ENCODE measurements around the gene TTI1.
"Not testable (repeated sequence)": the region's sequence is repeated elsewhere in the genome, so short reads cannot be mapped to it uniquely, and the experiment has no call there.

Gene TTI1

DNA sequence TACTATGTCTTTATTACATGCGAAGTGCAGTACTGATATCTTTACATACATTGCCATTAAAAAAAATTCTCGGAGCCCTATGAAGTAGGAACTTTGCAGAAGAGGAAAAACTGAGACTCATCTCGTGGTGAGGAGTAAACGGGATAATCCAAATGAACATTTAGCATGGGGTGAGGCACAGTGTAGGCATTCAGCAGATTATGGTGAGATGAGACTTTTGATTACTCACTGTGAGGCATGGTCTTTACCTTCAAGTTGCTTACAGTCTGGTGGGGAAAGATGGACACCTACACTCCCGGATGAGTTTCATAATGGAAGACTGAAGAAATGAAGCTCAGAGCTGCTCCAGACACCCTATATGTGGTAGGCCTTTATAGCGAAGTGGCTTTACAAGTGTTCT is 1.7 kb upstream of the TTI1 start:
- Mint-ChIP-seq H3K27me3 (no peaks in the 10 kb centered on the region), H3K4me1 (ENCODE audit: low read depth) (peaks cover 56% of the 10 kb centered on the region), H3K4me3 (peak overlapping the region; percentile 93), H3K36me3 (ENCODE audit: low read depth) (peaks cover 40% of the 10 kb centered on the region), H3K27ac (peak overlapping the region; percentile 98), H3K9me3 (no peaks in the 10 kb centered on the region)

DNA sequence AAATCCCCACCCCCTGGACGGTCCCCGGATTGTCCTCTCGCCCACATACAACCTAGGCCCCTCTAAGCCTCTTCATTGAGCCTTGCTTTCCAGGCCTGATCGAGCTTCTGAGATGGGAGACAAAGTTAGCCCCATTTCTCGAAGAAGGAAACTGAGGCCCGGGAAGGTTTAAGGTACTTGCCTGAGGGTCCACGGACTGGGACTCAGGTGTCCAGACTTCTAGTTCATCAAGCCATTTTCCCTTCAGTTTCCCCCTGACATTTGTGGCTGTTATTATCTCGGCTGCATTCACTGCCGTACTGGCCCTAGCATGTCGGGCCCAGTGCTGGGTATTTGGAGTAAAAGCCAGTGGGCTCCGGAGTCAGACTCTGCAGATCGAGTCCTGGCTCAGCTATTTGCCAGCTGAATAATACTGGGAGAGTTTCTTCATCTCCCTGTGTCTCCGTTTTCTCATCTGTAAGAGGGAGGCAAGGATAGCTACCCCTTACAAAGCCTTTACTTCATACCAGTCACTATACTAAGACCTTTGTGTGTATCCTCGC is 923 bp upstream of the TTI1 start:
- H3K4me3 Mint-ChIP-seq: peak overlapping the region; percentile 93
- no peaks in the 10 kb centered on the region for H3K27me3 Mint-ChIP-seq
- H3K36me3 Mint-ChIP-seq (ENCODE audit: low read depth): peaks cover 48% of the 10 kb centered on the region
- H3K27ac Mint-ChIP-seq: peak overlapping the region; percentile 98
- H3K9me3 Mint-ChIP-seq: no peaks in the 10 kb centered on the region
- peaks cover 64% of the 10 kb centered on the region for H3K4me1 Mint-ChIP-seq (ENCODE audit: low read depth)

DNA sequence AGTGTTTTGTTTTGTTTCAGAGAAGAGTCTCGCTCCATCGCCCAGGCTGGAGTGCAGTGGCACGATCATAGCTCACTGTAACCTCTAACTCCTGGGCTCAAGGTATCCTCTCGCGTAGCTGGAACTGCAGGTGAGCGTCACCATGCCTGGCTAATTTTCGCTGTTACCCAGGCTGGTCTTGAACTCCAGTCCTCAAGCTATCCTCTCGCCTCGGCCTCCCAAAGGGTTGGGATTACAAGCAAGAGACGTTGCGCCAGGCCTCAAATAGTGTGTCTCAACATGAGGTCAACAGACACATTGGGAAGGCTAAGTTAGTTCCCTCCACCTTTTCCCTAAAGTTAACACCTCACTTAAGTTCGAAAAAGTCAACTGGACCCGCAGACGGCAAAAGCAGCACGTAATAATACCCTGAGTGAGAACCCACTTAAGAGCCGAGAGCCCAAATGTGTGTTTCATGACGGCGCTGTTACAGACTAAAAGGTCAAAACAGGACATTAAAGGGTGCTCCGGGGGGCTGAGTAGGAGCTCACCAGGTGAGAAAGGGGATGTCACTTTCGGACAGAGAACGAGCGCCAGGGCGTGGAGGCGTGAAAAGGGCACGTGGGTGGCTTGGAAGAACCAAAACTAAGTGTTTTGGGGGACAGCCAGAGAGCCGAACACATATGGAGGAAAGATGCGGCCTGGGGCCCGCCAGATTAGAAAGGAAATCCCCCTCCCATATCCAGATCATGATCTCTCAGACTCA is 499 bp downstream of the TTI1 start:
- peaks cover 58% of the 10 kb centered on the region for H3K36me3 Mint-ChIP-seq (ENCODE audit: low read depth)
- peak overlapping the region; percentile 93 for H3K4me3 Mint-ChIP-seq
- H3K9me3 Mint-ChIP-seq: no peaks in the 10 kb centered on the region
- H3K27ac Mint-ChIP-seq: peak overlapping the region; percentile 98
- H3K4me1 Mint-ChIP-seq (ENCODE audit: low read depth): peaks cover 74% of the 10 kb centered on the region
- no peaks in the 10 kb centered on the region for H3K27me3 Mint-ChIP-seq

DNA sequence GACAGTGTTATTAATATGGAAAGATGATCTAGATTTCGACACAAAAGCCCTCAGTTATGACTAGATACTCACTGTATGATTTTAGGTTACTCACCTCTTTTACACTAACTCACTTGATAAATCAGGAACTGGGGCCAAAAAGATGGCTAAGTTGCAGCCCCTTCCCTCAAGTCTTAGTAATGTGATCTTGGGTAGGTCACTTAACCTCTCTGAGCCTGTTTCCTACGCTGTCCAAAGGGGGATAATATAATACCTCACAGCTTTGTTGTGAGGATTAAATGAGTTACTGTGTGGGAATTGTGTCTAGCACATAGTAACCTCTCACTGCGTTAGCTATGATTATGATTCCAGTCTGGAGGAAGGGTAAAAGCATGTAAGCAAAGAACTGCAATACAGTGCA is 1.3 kb downstream of the TTI1 start:
- no peaks in the 10 kb centered on the region for H3K9me3 Mint-ChIP-seq
- H3K36me3 Mint-ChIP-seq (ENCODE audit: low read depth): peaks cover 53% of the 10 kb centered on the region
- H3K4me3 Mint-ChIP-seq: peak overlapping the region; percentile 93
- H3K4me1 Mint-ChIP-seq (ENCODE audit: low read depth): peaks cover 68% of the 10 kb centered on the region
- peak overlapping the region; percentile 36 for H3K27ac Mint-ChIP-seq
- H3K27me3 Mint-ChIP-seq: no peaks in the 10 kb centered on the region

DNA sequence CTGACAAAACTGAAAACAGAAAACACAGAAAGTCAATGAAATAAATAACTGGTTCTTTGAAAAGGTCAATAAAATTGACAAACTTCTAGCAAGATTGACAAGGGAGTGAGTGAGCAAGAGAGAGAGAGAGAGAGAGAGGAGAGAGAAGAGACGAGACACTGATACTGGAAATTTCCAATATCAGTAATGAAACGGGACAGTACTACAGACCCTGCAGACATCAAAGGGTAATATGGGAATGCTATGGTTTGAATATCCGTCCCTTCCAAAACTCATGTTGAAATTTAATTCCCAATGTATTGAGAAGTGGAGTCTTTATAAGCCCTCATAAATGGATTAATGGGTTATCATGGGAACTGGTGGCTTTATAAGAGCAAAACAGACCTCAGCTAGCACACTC is 3.8 kb downstream of the TTI1 start:
- Mint-ChIP-seq H3K4me3 (no peak overlapping the region), H3K4me1 (ENCODE audit: low read depth) (peaks cover 56% of the 10 kb centered on the region), H3K9me3 (no peaks in the 10 kb centered on the region), H3K27ac (no peak overlapping the region), H3K27me3 (no peaks in the 10 kb centered on the region), H3K36me3 (ENCODE audit: low read depth) (peaks cover 56% of the 10 kb centered on the region)

DNA sequence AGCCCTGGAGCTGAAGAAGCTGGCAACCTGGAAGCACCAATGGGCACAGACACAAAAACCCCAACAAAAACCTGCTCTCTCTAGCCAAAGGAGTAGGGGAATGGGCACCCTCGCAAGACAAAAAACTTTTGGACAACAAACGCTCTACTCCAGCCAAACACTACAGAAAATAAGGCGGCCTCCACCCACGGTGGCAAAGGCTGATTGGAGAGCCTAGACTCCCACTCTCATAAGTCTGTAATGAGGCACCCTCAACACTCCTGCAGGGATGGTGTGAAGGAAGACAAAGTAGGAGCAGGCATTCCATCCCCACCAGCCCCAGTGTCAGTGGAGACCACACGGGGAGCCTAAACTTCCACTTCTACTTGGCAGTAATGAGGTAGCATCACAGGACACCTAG is 8.8 kb downstream of the TTI1 start:
- peaks cover 51% of the 10 kb centered on the region for H3K36me3 Mint-ChIP-seq (ENCODE audit: low read depth)
- no peak overlapping the region for H3K4me3 Mint-ChIP-seq
- no peaks in the 10 kb centered on the region for H3K27me3 Mint-ChIP-seq
- H3K4me1 Mint-ChIP-seq (ENCODE audit: low read depth): peaks cover 58% of the 10 kb centered on the region
- H3K9me3 Mint-ChIP-seq: no peaks in the 10 kb centered on the region
- no peak overlapping the region for H3K27ac Mint-ChIP-seq

DNA sequence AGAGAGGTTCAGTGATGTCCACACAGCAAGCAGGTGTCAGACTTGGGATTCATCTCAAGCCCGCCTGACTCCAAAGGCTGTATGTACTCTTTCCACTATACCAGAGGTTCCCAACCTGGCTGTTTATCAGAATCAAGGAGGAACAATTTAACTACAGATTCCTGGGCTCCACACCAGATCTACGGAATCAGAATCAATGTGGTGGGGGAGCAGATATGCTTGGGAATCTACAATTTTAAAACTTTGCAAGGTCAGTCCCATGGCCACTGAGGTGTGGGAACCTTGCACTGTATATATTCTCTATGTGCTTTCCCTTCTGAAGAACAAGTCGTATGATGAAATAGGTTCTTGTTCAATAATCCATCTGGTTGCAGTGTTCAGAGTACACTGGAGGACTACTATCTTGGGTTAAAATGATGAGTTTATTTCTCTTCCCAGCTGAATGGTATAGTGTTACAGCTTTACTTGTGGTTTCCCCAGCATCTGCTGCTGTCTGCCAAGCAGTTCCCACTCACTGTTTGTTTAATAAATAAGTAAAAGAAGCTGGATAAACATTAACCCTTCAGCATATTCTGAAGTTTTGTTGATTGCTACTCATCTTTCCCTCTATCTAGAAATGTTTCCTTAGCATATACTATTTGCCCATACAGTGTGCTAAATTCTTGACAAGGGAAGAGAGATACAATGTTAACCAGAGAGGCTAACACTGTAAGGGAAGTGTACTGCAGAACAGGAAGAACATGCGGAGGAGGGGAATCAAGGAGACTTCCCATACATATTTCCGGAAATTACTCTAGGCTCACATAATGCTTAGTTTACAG is 9.9 kb downstream of the TTI1 start:
- Mint-ChIP-seq H3K27ac (no peak overlapping the region), H3K9me3 (peaks cover 2% of the 10 kb centered on the region), H3K4me3 (no peak overlapping the region), H3K27me3 (no peaks in the 10 kb centered on the region), H3K4me1 (ENCODE audit: low read depth) (peaks cover 46% of the 10 kb centered on the region), H3K36me3 (ENCODE audit: low read depth) (peaks cover 55% of the 10 kb centered on the region)

DNA sequence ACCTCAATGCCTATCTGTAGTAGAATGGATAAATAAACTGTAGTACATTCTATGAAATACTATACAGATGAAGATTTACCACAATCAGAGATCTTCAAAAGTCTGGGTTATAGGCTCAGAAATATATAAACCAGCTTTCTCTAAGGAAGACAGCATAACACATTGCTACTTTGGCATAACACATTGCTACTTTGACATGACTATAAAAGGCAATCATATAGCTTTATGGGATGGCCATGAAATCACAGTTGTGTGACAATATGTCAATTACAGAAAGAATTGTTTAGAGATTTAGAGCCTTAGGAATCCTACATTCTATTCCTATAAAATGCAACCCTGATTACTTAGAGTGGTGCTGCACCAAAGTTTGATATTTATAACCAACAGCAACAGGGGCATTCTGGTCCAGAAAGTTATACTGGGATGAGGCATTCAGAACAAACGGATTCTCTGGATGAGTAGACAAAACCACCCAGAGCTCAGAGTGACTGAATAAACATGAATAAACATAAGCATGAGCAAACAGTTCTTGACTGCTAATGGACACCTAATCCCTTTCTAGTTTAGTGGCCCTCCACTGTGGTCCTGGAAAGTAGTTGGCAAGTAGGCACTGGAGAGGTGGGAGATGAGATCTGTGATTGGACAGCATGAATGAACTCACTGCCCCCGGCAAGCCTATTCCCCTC is 12.0 kb downstream of the TTI1 start:
- no peaks in the 10 kb centered on the region for H3K27me3 Mint-ChIP-seq
- no peak overlapping the region for H3K4me3 Mint-ChIP-seq
- H3K4me1 Mint-ChIP-seq (ENCODE audit: low read depth): peaks cover 36% of the 10 kb centered on the region
- H3K27ac Mint-ChIP-seq: no peak overlapping the region
- H3K36me3 Mint-ChIP-seq (ENCODE audit: low read depth): peaks cover 62% of the 10 kb centered on the region
- H3K9me3 Mint-ChIP-seq: peaks cover 5% of the 10 kb centered on the region

DNA sequence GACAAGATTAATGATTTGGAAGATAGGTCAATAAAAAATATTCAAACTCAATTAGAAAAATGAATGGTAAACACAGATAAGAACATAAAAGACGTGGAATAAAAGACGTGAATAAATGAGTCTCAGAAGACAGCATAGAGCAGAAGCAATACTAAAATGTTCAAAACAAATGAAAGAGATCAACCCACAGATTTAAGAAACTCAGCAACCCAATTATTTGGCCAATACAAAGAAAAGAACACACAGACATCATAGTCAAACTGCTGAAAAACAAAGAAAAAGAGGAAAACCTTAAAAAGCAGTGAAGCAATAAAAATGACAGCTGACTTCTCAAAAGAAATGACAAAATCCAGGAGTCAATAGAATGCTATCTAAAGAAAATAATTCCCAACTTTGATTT is 14.9 kb downstream of the TTI1 start:
- H3K4me1 Mint-ChIP-seq (ENCODE audit: low read depth): peaks cover 21% of the 10 kb centered on the region
- no peaks in the 10 kb centered on the region for H3K27me3 Mint-ChIP-seq
- peaks cover 5% of the 10 kb centered on the region for H3K9me3 Mint-ChIP-seq
- no peak overlapping the region for H3K27ac Mint-ChIP-seq
- peaks cover 71% of the 10 kb centered on the region for H3K36me3 Mint-ChIP-seq (ENCODE audit: low read depth)
- H3K4me3 Mint-ChIP-seq: no peak overlapping the region

DNA sequence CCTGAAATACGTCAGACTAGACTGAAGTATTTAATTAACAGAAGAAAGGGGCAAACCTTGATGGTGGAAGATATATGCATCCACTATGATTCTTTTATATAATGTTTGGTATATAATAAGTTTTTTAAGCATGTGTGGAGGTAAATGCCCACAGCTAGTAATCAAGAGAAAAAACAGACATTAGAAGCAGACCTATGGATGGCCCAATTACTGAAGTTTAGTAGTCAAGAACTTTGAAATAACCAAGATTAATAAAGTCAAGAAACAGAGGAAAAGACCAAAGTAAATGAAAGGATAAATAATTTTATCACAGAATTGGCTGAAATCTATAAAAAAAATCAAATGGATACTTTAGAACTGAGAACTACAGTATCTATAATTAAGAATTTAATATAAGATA is 15.3 kb downstream of the TTI1 start:
- H3K36me3 Mint-ChIP-seq (ENCODE audit: low read depth): peaks cover 75% of the 10 kb centered on the region
- H3K27me3 Mint-ChIP-seq: no peaks in the 10 kb centered on the region
- H3K4me3 Mint-ChIP-seq: no peak overlapping the region
- H3K4me1 Mint-ChIP-seq (ENCODE audit: low read depth): peaks cover 21% of the 10 kb centered on the region
- peaks cover 5% of the 10 kb centered on the region for H3K9me3 Mint-ChIP-seq
- no peak overlapping the region for H3K27ac Mint-ChIP-seq

DNA sequence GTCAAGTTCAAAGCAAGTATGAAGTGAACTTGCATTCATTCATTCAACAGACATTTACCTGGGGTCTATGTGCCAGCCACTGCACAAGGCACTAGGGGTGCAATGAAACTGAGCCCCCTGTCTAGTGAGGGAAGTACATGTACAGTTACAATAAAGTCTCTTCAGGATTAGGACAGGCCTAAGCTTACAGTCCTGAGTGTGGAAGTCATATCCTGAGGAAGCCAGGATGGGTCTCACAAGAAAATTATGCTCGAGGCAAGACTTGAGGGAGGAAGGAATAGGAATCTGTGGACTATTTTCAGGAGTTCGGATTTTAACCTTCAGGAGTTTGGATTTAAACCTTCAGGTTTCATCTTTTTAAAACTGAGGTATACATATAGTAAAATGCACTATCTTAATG is 19.4 kb downstream of the TTI1 start:
- Mint-ChIP-seq H3K9me3 (peaks cover 5% of the 10 kb centered on the region), H3K27me3 (no peaks in the 10 kb centered on the region), H3K4me3 (no peak overlapping the region), H3K36me3 (ENCODE audit: low read depth) (peaks cover 80% of the 10 kb centered on the region), H3K4me1 (ENCODE audit: low read depth) (no peaks in the 10 kb centered on the region), H3K27ac (no peak overlapping the region)

DNA sequence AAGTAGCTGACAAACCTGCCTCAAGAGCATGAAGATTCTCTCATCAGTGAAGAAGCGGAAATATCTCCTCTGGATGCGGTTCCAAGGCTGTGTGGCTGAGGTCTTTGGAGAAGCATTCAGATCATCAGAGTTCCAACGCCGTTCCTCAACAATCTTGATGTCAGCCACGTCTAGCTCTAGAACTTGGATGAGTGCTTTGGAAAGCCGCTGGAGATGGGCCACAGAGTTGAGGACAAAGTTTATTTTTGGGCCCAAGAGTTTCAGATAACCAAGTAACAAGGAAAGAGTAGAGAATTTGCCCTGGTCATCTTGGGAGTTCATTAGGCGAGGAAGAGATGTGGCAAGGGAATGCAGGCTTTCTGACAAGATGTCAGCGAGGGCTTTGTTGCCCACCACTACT is 20.9 kb downstream of the TTI1 start:
- Mint-ChIP-seq H3K27me3 (no peaks in the 10 kb centered on the region), H3K9me3 (no peaks in the 10 kb centered on the region), H3K27ac (no peak overlapping the region), H3K4me1 (ENCODE audit: low read depth) (no peaks in the 10 kb centered on the region), H3K4me3 (no peak overlapping the region), H3K36me3 (ENCODE audit: low read depth) (peaks cover 75% of the 10 kb centered on the region)

DNA sequence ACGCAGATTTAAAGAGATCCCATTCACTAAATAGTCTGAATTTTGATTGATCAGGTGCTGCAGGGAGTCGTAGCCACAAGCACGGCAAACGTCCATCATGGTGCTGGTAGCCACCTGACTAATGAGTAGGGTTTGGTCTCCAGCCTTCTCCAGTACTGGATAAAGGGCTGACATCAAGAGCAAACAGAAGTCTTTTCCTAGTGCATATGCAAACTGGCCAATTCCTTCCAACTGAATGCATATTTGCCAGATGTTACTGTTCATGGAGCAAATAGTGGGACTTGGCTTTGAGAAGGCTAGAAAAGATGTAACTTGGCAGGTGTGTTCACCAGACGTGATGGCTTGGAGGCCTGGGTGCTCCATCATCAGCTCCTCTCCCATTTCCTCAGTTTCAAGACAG is 21.6 kb downstream of the TTI1 start:
- peaks cover 1% of the 10 kb centered on the region for H3K4me1 Mint-ChIP-seq (ENCODE audit: low read depth)
- no peak overlapping the region for H3K27ac Mint-ChIP-seq
- no peaks in the 10 kb centered on the region for H3K9me3 Mint-ChIP-seq
- H3K36me3 Mint-ChIP-seq (ENCODE audit: low read depth): peaks cover 70% of the 10 kb centered on the region
- no peak overlapping the region for H3K4me3 Mint-ChIP-seq
- no peaks in the 10 kb centered on the region for H3K27me3 Mint-ChIP-seq

DNA sequence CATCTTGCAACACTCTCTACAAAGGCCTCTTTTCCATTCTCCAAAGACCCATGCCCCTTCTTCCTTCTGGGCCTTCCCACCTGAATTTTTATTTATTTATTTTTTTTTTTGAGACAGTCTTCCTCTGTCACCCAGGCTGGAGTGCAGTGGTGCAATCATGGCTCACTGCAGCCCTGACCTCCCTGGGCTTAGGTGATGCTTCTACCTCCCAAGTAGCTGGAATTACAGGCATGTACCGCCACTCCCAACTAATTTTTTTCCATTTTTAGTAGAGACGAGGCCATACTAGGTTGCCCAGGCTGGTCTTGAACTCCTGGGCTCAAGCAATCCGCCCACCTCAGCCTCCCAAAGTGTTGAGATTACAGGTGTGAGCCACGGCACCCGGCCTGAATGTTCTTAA is 23.8 kb downstream of the TTI1 start:
- not testable (repeated sequence) for H3K9me3 Mint-ChIP-seq, H3K27ac Mint-ChIP-seq, H3K4me3 Mint-ChIP-seq, H3K27me3 Mint-ChIP-seq
- Mint-ChIP-seq H3K4me1 (ENCODE audit: low read depth) (peaks cover 12% of the 10 kb centered on the region), H3K36me3 (ENCODE audit: low read depth) (peaks cover 69% of the 10 kb centered on the region)

Measured in stimulated activated naive CD8-positive, alpha-beta T cell treated with anti-CD3 and anti-CD28 coated beads, Interleukin-15, Interleukin-2, amounts not matched to agents 100 ng/mL and 50 ng/mL, for 24 hours (primary cell).